Measurements from ENCODE around the gene UBE2C. TPM values are rescaled to one million over a fixed set of nuclear protein-coding genes. Genes with fewer than 3 reads are reported as not detected.

Gene UBE2C
- total and polyA plus RNA-seq, 2 of the 8 experiments (the other 6 are each of a cell fraction or from before 2014, with no cell fraction given), result 243 to 326 TPM

- no peak for TF ChIP-seq GTF2F1 (IDR thresholded peaks at IDR 0.05; ENCODE audit: borderline replicate concordance, low read depth, low read length)
- no peak for TF ChIP-seq TCF12 (IDR thresholded peaks at IDR 0.05; ENCODE audit: low read depth, low read length)
- TF ChIP-seq JUND (IDR thresholded peaks at IDR 0.05; ENCODE audit: low read length), result no peak
- TF ChIP-seq EGR1 (IDR thresholded peaks at IDR 0.05; ENCODE audit: borderline replicate concordance, low read depth, low read length), result peak; percentile 84; the same call in 1 of the 2 replicates
- no peak for TF ChIP-seq KDM1A (IDR thresholded peaks at IDR 0.05; ENCODE audit: borderline replicate concordance, low read length)
- TF ChIP-seq SP1 (IDR thresholded peaks at IDR 0.05; ENCODE audit: low read depth, low read length), result 0 out of 2 replicates have a peak, but pooled peaks have one; percentile 52
- TF ChIP-seq CBX5 (IDR thresholded peaks at IDR 0.05; ENCODE audit: low read depth, low read length), result no peak
- TF ChIP-seq BRCA1 (IDR thresholded peaks at IDR 0.05; ENCODE audit: low read depth, low read length), result no peak
- no peak for TF ChIP-seq YY1 (IDR thresholded peaks at IDR 0.05; ENCODE audit: low read depth, low read length)
- no peak for TF ChIP-seq BACH1 (IDR thresholded peaks at IDR 0.05; ENCODE audit: low read length)
- TF ChIP-seq CREB1 (IDR thresholded peaks at IDR 0.05), result no peak
- peak; percentile 88 for TF ChIP-seq NANOG (IDR thresholded peaks at IDR 0.05; ENCODE audit: insufficient read depth, low read depth, low read length, poor library complexity, severe bottlenecking)
- TF ChIP-seq TAF7 (optimal IDR thresholded peaks at IDR 0.05; ENCODE audit: borderline replicate concordance, low read depth, low read length), result no peak
Measured at GRCh38 chr20:45853484-45853883, 41.0 kb downstream of the UBE2C start (continued).

Measured in H1 (cell line).